Measurements from ENCODE around the gene HELQ. TPM values are rescaled to one million over a fixed set of nuclear protein-coding genes. Genes with fewer than 3 reads are reported as not detected.
"Not testable (repeated sequence)": the region's sequence is repeated elsewhere in the genome, so short reads cannot be mapped to it uniquely, and the experiment has no call there.

Gene HELQ
- total and polyA plus RNA-seq, 10 of the 15 experiments (the other 5 are each of a cell fraction or from before 2014, with no cell fraction given): 4.5 to 13.3 (median 10.6) TPM

GRCh38 chr4:83408908-83409307 is 46.7 kb downstream of the HELQ start (continued):
- TF ChIP-seq ZSCAN29 (IDR thresholded peaks at IDR 0.05) (no peak), HCFC1 (IDR thresholded peaks at IDR 0.05; ENCODE audit: low read length) (no peak), LARP7 (IDR thresholded peaks at IDR 0.05) (no peak), EGR1 (IDR thresholded peaks at IDR 0.05; ENCODE audit: borderline replicate concordance in 1 of 2, low read depth in 2 of 2, low read length in 2 of 2) (no peak), ASH2L (IDR thresholded peaks at IDR 0.05; ENCODE audit: borderline replicate concordance, low read depth) (no peak)

GRCh38 chr4:83405844-83406816 is 49.5 kb downstream of the HELQ start:
- in situ Hi-C loops (cut with MboI) (no loop called here), intact Hi-C loops (cut with micrococcal nuclease; ENCODE audit: unreplicated experiment) (no loop called here)
- FAIRE-seq: no peak
- Histone ChIP-seq H3K9me3 (replicated peaks; ENCODE audit: control insufficient read depth, insufficient read depth, low read length) (no peaks in the 10 kb centered on the region), H3K27ac (ENCODE audit: control insufficient read depth, insufficient read depth) (no peak overlapping the region), H3K4me1 (ENCODE audit: control insufficient read depth, insufficient read depth, low read length) (no peaks in the 10 kb centered on the region), H3K4me3 (no peak overlapping the region), H2AFZ (ENCODE audit: control insufficient read depth, low read depth, low read length) (no peak overlapping the region), H3K4me2 (ENCODE audit: control insufficient read depth, insufficient read depth) (no peak overlapping the region), H3K27me3 (replicated peaks in 1 of 2; ENCODE audit: control insufficient read depth in 2 of 2, insufficient read depth in 2 of 2, low read length in 1 of 2) (no peaks in the 10 kb centered on the region), H3K79me2 (ENCODE audit: control insufficient read depth, insufficient read depth, low read length) (no peaks in the 10 kb centered on the region), H3K9ac (ENCODE audit: control insufficient read depth, insufficient read depth, low read length) (no peak overlapping the region), H4K20me1 (ENCODE audit: control insufficient read depth, insufficient read depth) (no peaks in the 10 kb centered on the region), H3K36me3 (ENCODE audit: control insufficient read depth in 2 of 2, insufficient read depth in 2 of 2, low read length in 1 of 2) (no peaks in the 10 kb centered on the region; a peak in 1 of 4 replicates)
- SMC1A ChIA-PET (ENCODE audit: uncharacterized antibody, unreplicated experiment): interaction anchor here (0.6 kb wide), 1 partner anchor 12 kb away, joined by 3 read pairs; no protein-coding TSS in a partner anchor
- CTCF ChIA-PET: no interaction called here
- no TSS peak for BruUV-seq (replicated peaks)
- POLR2A ChIA-PET: no interaction called here
- RAD21 ChIA-PET (ENCODE audit: unreplicated experiment): no interaction called here
- TF ChIP-seq TAF1 (IDR thresholded peaks at IDR 0.05; ENCODE audit: borderline replicate concordance, low read depth, low read length): no peak
- TF ChIP-seq ZNF687 (IDR thresholded peaks at IDR 0.05): no peak
- TF ChIP-seq PKNOX1 (IDR thresholded peaks at IDR 0.05): no peak
- TF ChIP-seq NFXL1 (IDR thresholded peaks at IDR 0.05; ENCODE audit: borderline replicate concordance): no peak
- TF ChIP-seq CHD4 (IDR thresholded peaks at IDR 0.05): no peak
- ATAC-seq: no peak
- WGBS (ENCODE audit: insufficient coverage, insufficient replicate concordance, low lambda C conversion rate, missing lambda C conversion rate): 100% methylated on average over 3 of the region's 5 CpGs
- no peak for DNase-seq (ENCODE audit: low read depth, low spot score)

GRCh38 chr4:83398158-83398557 is 57.5 kb downstream of the HELQ start:
- H3K4me2 ChIP-seq (ENCODE audit: control insufficient read depth, insufficient read depth); intact Hi-C loops (cut with micrococcal nuclease; ENCODE audit: unreplicated experiment); H2AFZ ChIP-seq (ENCODE audit: control insufficient read depth, low read depth, low read length); H3K4me1 ChIP-seq (ENCODE audit: control insufficient read depth, insufficient read depth, low read length); H3K27me3 ChIP-seq (replicated peaks in 1 of 2; ENCODE audit: control insufficient read depth in 2 of 2, insufficient read depth in 2 of 2, low read length in 1 of 2); H3K27ac ChIP-seq (ENCODE audit: control insufficient read depth, insufficient read depth); POLR2A ChIA-PET; RAD21 ChIA-PET (ENCODE audit: unreplicated experiment); H3K79me2 ChIP-seq (ENCODE audit: control insufficient read depth, insufficient read depth, low read length); DNase-seq (ENCODE audit: low read depth, low spot score); in situ Hi-C loops (cut with MboI); FAIRE-seq; ATAC-seq; H3K36me3 ChIP-seq (ENCODE audit: control insufficient read depth in 2 of 2, insufficient read depth in 2 of 2, low read length in 1 of 2); H4K20me1 ChIP-seq (ENCODE audit: control insufficient read depth, insufficient read depth); H3K9me3 ChIP-seq (replicated peaks; ENCODE audit: control insufficient read depth, insufficient read depth, low read length); SMC1A ChIA-PET (ENCODE audit: uncharacterized antibody, unreplicated experiment); BruUV-seq (replicated peaks); CTCF ChIA-PET; H3K4me3 ChIP-seq; H3K9ac ChIP-seq (ENCODE audit: control insufficient read depth, insufficient read depth, low read length): not testable (repeated sequence)
- WGBS (ENCODE audit: insufficient coverage, insufficient replicate concordance, low lambda C conversion rate, missing lambda C conversion rate): 66% methylated on average over 10 of the region's 10 CpGs
